Colon (tissue), 2 donors: ENCODE measurements around the gene ANTXR1.

Source experiments
- FAIRE-seq: peaks from 2 replicates; lab custom pipeline; 2012; peaks lifted over from hg19 to GRCh38; lab: Jason Lieb, UNC
- donor health status: control.
- donor health status: control.

The ANTXR1 gene

DNA sequence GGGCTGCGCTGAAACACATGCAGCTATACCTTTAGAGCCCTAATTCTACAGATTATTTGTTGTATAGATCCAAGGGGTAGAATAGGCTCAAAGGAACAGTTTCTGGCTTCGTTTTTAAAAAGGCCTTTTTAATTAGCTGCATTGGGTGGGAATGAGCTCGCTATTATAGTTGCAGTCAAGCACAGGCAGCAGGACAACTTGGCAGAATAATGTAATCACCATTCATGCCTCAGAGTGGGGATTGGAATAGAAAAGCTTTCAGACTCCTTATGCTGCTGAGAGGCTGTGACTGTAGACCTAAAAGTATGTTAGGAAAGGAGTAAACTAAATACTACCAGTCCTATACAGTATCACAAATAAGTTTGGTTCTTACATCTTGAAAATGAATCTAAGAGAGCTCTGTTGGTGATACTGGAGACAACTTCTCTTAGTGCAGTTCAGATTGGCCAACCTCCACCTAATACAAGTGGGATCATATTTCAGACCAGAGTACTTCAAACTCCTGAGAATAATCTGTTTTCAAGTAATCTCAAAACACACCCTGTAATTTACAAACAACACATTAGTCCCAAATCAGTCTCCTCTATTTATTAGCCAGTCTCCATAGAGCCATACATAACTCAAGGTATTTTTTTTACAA is 121.4 kb downstream of the ANTXR1 start:
- no peak for FAIRE-seq

DNA sequence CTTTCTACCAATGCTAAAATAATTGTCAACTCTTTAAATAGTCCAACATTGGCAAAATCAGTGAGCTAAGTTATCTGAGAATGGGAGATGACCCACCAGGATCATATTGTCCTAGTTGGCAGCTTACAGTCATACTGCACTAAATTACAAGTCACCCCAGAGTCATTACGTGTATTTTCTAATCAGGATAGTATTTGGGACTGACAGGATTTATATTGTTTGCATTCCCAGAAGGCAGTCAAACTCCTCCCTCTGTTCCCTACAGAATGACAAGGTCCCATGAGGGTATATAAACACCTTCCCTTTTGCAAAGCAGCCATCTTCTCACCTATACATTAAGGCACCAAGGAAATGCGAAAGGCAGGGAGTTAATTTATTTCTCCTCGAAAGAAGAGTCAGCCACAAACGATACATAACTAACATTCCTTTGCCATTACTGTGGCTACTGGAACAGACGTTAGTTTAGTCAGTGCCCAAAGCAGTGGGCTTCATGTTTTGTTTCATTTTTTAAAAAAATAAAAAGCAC is 125.3 kb downstream of the ANTXR1 start:
- FAIRE-seq, result no peak

DNA sequence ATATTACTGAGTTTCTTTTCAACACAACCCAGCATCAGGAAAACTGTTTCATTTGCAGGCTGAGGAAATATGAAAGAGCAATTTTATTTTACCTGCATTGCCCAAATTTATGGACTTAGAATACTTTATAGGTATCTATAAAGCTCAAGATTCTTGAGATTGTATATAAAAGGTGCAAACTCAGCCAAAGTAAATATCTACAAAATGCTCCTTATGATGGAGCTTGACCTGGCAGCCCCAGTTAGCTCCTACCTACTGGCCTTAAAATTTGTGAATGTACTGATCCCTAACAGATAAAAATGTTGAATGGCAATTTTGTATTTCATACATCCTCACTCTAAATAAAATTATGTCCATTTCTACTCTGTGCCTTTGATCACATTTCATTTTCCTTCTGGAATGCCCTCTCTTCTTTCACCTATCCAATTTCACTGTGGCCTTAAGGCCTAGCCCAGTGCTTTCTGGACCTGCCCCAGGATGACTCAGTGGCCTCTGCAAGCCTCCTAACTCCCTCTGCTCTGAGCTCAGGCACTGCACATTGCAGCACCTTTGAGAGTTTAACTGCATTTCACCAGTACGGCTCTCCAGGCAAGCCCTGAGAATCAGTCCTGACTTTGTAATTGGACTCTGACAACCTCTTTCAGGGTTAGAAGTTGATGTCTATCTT is 125.9 kb downstream of the ANTXR1 start:
- FAIRE-seq, result no peak

DNA sequence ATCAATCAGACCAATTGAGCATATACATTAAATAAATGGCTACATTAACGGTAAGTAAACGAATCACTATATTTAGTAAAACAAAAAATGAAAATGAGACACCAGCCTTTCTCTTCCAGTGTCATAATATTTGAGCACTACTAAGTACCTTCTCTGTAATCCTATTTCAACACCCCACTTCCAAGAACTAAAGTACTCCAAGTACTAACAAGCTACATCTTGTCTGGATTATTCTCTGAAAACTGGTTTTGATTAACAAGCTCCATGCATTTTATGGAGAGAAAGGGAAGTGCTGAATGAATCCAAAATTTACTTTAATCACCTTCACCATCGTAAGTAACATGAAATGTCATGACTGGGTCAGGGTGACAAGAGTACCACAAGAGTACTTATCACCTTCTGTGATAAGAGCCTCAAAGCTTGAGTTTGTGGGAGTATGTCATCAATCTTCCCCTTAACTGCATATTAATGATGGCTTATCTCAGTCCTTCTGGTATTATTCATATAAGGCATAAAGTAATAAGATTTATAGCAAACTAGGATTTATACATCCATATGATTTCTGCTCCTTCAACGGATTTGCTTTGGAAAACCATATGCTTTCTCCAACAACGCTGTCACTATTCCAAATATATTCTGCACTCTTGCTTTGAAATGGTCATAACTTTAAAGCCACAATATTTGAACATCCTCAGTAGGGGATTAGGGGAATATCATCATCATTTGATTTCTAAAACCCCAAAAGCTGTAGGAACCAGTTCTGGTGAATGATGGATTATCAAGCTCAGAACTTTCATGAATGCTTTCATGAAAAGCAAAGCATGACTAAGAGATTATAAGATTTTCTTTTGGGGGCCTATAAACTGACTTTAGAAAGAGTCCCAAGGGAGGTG is 127.0 kb downstream of the ANTXR1 start:
- FAIRE-seq, result no peak

DNA sequence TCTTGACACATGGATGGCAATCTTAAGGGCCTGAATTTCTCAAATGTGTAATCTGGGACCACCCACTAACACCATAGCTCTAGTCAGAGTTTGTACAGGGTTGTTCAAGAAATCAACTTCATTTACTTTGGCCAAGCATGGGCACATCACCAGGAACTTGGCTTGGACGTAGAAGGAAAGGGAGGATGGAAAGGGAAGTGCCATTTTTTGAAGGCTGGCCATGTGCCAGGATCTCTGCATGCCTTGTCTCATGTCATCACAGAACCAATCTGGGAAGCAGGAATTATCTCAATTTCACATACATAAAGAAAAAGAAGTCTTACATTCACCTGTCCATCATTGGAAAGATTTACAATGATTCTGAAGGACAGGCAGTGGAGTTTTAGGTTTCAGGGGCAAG is 128.1 kb downstream of the ANTXR1 start:
- no peak for FAIRE-seq

DNA sequence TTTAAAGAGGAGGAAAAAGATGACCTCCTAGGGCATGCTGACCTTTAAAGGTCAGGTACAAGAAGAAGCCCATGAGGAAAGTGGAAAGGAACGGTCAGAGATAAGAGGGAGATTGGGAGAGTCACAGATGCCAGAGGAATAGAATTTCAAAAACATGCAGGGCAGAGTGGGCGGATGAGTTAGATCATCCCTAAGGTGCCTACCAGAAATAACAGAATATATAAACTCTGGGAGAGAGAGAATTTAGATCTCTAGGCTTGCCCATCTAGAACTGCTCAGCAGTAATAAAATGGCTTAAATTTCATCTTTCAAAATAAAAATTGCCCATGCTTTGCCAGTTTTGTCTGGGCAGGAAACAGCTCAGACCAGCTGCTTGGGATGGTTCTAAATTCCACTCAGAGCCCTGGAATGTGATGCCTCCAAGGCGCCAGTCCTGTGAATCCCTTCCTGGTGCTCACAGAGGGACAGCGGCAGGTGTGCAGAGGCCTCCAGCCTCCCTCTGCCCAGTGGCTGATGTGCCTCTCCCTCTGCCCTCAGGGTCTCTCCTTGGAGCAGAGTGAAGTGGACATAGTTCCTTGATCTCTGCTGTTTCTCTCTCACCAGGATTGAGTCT is 130.9 kb downstream of the ANTXR1 start:
- FAIRE-seq, result no peak

DNA sequence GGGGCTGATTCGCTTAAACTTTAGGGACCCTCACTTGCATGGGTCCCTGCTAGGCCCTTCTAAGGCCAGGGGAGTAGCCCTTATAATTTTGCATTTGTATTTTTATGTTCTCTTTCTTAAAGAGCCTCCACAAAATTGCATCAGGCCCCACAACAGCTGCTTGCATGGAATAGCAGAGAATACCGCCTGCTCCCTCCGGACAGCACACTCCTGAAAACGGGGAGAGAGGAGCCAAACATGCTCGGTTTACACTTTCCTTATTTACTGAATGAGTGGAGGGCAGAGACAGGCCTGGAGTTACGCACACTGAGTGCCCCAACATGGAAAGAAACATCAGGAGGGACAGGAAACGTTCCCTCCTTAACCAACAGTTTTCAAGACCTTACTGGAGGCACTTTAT is 132.2 kb downstream of the ANTXR1 start:
- FAIRE-seq, result no peak

DNA sequence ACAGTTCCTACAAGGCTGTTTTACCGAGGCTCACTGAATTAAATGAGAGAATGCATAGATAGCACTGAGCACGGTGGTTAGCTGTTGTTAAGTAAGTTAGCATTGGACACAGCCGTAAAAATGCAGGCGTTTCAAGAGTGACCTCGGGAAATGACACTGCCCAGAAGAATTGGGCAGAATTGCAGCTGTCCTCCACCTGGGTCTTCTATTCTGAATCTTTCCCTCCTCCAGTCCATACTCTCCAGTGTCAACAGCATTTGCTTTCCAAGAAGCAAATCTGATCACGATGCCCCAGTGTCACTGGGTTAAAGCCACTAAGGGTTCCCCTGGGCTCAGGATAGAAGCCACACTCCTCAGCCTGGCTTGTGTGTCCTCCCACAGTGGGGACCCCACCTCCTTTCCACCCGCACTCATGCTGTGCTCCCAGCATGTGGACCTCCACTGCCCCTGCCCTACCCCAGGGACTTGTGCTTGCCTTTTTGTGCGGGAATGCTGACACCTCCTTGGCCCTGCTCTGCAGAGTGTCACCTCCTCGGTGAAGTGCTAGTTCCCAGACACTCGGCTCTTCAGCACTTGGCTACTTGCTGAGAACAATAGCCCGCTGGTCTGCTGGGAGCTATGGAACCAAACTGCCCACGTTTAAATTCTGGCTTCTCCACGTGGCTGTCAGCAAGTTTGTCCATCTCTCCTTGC is 135.0 kb downstream of the ANTXR1 start:
- FAIRE-seq, result no peak

DNA sequence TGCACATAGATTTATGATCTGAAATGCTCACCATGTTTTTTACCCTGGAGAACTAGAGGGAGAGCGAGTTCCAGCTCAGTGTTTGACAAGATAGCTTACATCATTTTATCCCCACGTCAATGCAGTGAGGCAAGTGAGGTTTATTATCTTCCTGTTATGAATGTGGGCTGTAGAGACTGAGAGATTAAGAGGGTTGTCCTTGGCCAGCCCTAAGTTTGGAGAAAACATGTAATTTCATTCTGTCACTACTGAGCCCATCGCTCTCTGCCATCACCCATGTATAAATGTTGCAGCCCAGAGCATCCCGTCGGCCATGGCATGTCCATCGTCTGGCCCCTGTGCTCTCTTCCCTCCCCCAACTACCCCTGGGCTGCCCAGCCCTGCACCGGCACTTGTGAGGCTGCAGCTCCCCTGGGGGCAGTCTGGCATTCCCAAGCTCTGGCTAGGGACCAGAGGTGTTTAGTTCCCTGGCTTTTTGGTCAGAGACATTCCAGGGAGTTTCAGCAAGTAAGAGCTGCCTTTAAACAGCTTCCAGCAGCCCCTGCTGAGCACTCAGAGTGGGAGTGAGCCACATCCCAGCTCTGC is 136.7 kb downstream of the ANTXR1 start:
- FAIRE-seq, result no peak

DNA sequence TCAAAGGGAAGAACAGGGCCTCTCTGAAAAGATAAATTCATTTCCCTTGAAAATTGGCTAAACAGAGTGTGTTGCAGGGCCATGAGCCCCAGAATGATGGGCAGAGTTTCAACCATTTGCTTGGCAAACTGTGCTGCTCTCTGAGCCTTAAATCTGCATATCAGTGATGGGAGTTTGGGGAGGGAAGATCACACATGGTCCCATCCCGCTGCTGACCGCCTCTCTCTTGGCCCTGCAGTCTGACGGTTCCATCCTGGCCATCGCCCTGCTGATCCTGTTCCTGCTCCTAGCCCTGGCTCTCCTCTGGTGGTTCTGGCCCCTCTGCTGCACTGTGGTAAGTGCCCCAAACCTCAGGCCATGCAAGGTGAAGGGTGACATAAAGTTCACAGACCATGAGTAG is 139.0 kb downstream of the ANTXR1 start:
- FAIRE-seq, result no peak

DNA sequence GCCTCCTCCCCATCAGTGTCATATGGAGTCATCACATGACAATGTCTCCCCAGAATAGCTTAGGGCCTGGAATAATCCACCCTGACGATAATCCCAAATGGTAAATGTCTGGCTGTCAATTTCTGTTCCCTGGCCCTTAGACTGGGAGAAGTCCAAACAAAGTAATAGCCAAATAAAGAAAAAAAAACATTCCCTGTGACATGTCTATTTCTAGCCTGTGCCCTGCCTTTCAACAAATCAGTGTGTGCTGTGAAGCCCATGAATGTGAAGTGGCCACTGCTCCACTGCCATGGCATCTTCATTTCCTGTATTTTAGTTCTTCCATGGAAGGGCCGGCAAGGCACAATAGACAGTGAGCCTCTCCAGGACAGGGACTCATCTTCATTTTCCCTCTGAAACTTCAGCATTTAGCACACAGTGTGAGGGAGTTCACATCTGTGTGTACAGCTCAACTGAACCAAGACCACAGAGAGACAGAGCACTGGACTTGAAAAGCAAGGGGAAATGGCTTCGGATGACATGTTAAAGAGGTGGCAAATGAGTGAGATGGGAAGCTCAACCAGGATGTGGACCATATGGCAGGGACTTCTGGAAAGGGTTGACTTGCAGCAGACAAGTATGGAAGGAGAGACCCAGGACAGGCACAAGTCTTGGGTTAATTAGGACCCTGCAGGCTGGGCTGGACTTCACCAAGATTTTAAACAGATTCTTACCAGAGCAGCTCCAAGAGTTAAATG is 140.0 kb downstream of the ANTXR1 start:
- no peak for FAIRE-seq

DNA sequence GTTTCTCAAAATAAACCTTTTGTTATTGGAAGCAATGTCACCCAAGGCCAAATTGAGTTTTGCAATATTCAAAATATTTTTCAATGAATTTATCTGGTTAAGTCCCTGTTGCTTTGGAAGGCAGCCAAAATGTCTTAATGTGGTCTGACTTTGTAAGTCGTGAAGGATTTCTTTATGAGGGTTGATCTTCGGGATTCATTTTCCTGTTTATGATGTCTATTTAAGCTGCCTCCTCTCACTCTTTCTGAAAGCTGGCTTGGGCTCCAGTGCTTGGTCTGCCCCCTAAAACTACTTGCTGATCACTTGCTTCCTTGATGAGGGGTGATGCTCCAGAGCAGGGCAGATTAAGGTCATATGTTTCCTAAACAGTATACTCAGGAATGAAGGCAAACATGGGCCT is 141.1 kb downstream of the ANTXR1 start:
- FAIRE-seq, result no peak

DNA sequence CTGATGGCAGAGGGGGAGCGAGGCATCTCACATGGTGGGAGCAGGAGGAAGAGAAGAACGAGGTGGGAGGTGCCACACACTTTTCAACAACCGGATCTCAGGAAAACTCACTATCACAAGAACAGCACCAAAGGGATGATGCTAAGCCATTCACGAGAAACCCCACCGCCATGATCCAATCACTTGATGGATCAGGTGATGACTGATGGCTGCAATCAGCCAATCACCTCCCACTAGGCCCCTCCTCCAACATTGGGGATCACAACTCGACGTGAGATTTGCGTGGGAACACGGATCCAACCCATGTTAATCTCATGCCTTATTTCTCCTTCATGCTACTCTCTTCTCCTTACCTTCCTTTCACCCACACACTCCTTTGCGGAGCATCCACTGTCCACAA is 143.6 kb downstream of the ANTXR1 start:
- FAIRE-seq, result no peak

DNA sequence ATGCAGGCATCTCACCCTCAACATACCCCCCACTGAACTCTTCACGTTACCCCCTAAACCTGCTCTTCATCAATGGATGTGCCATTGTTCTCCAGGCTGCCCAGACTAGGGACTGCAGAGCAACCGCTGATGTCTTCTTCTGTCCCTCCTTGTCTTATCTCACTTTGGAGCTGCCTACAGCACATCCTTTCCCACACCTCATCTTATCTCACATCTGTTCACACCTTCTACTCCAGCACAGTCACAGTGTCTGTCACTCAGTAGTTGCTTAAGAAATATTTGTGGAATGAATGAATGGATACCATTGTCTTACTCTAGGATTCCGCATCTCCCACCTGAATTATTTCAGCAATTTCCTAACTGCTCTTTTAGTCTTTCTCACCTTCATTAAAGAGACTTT is 144.5 kb downstream of the ANTXR1 start:
- no peak for FAIRE-seq

DNA sequence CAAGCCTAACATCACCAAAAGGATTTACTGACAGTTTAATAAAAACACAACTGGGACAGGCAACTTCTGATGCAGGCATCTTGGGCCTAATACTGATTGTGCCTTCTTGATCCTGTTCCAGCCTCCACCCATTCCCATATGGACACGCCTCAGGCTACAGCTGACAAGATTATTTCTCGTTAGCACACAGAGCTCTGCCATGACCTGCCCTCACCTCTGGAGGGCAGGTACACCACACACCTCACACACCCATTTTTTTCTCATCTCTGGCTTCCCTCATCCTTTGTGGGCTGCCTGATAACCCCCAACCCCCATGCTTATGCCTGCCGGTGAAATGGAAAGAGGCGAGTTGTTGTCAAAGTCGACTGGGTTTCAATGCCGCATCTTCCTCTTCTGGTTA is 147.0 kb downstream of the ANTXR1 start:
- no peak for FAIRE-seq

DNA sequence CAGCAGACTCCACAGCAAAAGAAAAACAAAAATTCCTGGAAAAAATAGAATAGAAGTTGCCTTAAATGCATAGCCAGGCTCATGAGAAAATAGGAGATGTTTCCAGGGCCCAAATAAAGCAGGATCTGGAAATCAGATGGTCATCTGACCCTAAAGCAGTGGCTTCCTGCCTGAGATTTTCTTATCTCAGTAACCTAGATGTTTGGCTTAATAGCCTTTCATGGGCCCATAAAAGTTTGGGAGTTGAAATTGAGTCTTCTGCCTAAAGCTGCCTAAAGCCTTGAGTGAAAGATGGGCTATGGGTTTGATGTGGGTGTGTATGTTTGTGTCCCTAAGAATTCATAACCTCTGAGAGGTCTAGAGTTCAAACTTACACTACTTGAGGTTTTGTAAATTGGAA is 149.1 kb downstream of the ANTXR1 start:
- no peak for FAIRE-seq

DNA sequence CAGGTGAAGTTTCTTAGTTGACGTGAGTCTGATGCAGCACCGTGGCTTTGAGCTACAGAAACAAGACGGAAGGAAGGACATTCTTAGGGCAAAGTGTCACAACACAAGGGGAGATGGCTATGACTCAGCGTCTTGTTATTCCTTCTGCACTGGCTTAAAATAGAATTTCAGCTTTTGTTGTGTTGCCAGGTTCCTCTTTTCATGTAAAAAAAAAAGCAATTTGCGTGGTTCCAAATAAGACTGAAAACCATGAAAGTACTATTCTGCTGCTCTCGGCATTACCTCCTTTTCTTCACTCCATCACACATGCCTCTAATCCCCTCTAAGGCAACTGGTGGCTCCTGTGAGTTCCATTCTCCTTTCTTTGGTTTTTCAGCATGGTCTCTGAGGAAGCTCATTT is 150.1 kb downstream of the ANTXR1 start:
- no peak for FAIRE-seq

DNA sequence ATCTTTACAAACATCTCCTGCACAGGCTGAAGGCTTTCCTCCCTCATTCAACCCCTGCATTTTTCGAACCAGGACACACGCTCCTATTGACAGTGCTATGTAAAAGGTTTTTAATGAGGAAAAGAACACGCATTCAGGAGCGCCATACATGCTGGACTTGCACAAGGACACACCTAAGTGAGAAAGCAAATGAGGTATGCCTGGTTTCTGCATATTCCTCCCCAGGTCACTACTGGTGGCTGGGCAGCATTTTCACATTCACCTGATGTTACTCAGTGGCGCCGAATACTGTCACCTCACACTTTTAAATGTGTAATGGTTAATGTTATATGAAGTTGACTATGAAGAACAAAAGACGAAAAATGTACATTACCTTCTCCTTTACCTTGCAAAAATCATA is 150.6 kb downstream of the ANTXR1 start:
- no peak for FAIRE-seq

DNA sequence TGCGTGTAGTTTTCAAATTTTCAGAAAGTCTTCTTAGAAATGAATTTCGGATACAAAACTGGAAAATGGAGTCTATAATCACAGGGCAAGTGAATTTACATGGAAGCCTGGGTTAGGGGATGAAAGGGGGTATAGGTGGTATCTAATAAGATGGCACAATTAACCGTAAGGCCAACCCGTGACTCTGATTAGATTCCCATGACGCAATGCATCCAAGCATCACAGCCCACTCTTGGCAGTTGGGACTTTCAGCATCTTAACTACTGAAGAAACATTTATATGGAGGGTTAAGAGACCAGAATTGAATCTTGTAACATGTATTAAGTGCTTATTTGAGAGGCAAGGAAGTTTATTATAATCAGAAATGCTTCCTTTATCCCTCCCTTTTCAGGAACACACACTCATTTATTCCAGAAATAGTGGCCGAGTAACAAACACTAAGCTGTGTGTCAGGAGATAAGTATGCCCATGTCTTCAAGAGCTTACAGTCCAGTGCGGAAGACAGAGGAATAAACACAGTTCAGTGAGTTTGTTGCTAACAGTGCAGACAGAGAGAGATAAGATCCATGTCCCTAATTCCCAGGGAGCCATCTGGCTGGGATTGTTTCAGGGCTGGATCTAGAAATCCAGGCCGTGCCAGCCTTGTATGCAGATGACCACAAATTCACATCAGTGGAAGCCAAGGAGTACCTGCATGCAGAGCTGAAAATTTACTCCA is 151.2 kb downstream of the ANTXR1 start:
- FAIRE-seq, result no peak
